Spleen (tissue), 7 donors: ENCODE results near the gene JAG1.

Experiments used
- CTCF ChIP-seq, 11 experiments: fragments of 200-600 bp in 7 of 11; fragments of 450-650 bp in 4 of 11; sonication (generic) in 4 of 11; IDR thresholded peaks in 8 of 11; conservative IDR thresholded peaks in 3 of 11; 1 replicate in 7 of 11; 2 replicates in 4 of 11; pipeline versions ENCODE4 v1.4.0 to v1.8.0; 2016 to 2021; ENCODE audit warnings: antibody characterized with exemption in 11 of 11, inconsistent platforms in 4 of 11, mild to moderate bottlenecking in 1 of 11
- POLR2AphosphoS5 ChIP-seq, 3 donors: sonication (generic); formaldehyde crosslinking; IDR thresholded peaks; one replicate each; pipeline ENCODE4 v1.5.1; 2017; ENCODE audit warnings: antibody characterized with exemption in 3 of 3
- donor health status: DM: no; HTN: no; CAD: no; lungs with moderate emphysema.
- donor health status: DM: no; HTN: no; CAD: no.
- donor health status: DM: no; HTN: no; CAD: no.

- TF ChIP-seq POLR2AphosphoS5 (IDR thresholded peaks at IDR 0.05) = peak in 2 of 3 donors; percentile 52 to 62
- no peak for TF ChIP-seq CTCF (IDR thresholded peaks at IDR 0.05 in 8 of 11, conservative IDR thresholded peaks at IDR 0.05 in 3 of 11)
Observed at GRCh38 chr20:10603971-10604864, 69.6 kb downstream of the JAG1 start.
